HCT116 (cell line): ENCODE measurements around the gene TIAM2.

ENCODE experiments used
- CEBPB ChIP-seq: IDR thresholded peaks from 2 replicates; pipeline ENCODE4 v1.6.1; 2012; ENCODE audit warnings: low read depth
- EZH2 ChIP-seq: fragments of 200-600 bp; sonication (generic); IDR thresholded peaks from 2 replicates; pipeline ENCODE4 v1.6.1; 2017; ENCODE audit warnings: antibody characterized with exemption, mixed run types
- POLR2A ChIP-seq: IDR thresholded peaks from 2 replicates; pipeline ENCODE4 v1.7.0; 2011; ENCODE audit warnings: borderline replicate concordance; ENCODE audit not compliant: insufficient read depth, insufficient read length; ENCODE audit errors: extremely low read depth
- POLR2AphosphoS5 ChIP-seq: IDR thresholded peaks from 2 replicates; pipeline ENCODE4 v1.6.1; 2011; ENCODE audit warnings: mild to moderate bottlenecking, low read depth, low read length, moderate library complexity
- SIN3A ChIP-seq: IDR thresholded peaks from 2 replicates; pipeline ENCODE4 v1.6.1; 2012; ENCODE audit warnings: low read depth
- TCF7L2 ChIP-seq: IDR thresholded peaks from 2 replicates; pipeline ENCODE4 v1.7.0; 2011; ENCODE audit warnings: borderline replicate concordance, inconsistent platforms; ENCODE audit not compliant: insufficient read depth, insufficient read length; ENCODE audit errors: extremely low read depth
- YY1 ChIP-seq: IDR thresholded peaks from 2 replicates; pipeline ENCODE4 v1.6.1; 2011; ENCODE audit warnings: low read length, low read depth, moderate library complexity, mild to moderate bottlenecking; ENCODE audit not compliant: insufficient replicate concordance; ENCODE audit errors: extremely low read depth
- TF ChIP-seq, protein P1 (sequence below), 3 experiments: fragments of 200-600 bp in 1 of 3; sonication (generic) in 1 of 3; IDR thresholded peaks in 2 of 3; conservative IDR thresholded peaks in 1 of 3; 2 replicates each; pipeline ENCODE4 v1.5.1; 2012 to 2017; ENCODE audit warnings: low read depth in 2 of 3, low read length in 2 of 3, antibody characterized with exemption in 1 of 3, borderline replicate concordance in 1 of 3, control low read depth in 1 of 3, mild to moderate bottlenecking in 1 of 3, mixed read lengths in 1 of 3, mixed run types in 1 of 3, moderate library complexity in 1 of 3; ENCODE audit not compliant: insufficient read depth in 1 of 3
- TF ChIP-seq, protein P2 (sequence below): IDR thresholded peaks from 2 replicates; pipeline ENCODE4 v1.6.1; 2012
- TF ChIP-seq, protein P3 (sequence below): IDR thresholded peaks from 2 replicates; pipeline ENCODE4 v1.6.1; 2012

DNA sequence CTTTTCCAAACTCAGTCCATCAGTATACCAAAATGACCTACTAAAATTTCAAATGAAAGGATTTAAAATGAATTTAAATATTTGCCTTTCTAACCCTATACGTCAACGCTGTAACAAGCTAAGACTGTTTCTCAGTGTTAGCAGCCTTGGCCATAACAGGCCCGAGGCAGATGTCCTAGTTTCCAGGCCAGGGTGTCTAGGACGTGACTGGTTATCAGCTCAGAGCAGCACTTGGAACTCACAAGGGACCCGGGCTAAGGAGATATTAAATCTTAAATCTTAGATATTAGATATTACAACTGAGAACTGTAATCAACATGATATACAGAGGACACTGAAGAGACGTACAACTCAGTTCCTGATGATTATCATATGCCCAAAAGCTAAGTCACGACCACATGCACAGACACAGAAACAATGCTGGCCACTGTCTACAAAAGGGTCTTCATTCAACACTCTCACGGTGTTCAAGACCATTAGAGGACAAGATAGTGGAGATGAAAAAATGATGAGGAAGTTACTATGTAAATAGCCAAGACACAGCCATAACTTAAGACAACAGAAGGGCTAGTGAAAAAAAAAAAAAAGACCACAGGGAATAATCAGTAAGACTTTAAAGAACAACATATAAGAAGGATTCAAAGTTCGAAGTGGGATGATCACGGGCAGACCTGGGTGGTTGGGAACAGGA, 268.4 kb downstream of the TIAM2 start, which contains the start of gene CLDN20:
- TF ChIP-seq, protein P1, sequence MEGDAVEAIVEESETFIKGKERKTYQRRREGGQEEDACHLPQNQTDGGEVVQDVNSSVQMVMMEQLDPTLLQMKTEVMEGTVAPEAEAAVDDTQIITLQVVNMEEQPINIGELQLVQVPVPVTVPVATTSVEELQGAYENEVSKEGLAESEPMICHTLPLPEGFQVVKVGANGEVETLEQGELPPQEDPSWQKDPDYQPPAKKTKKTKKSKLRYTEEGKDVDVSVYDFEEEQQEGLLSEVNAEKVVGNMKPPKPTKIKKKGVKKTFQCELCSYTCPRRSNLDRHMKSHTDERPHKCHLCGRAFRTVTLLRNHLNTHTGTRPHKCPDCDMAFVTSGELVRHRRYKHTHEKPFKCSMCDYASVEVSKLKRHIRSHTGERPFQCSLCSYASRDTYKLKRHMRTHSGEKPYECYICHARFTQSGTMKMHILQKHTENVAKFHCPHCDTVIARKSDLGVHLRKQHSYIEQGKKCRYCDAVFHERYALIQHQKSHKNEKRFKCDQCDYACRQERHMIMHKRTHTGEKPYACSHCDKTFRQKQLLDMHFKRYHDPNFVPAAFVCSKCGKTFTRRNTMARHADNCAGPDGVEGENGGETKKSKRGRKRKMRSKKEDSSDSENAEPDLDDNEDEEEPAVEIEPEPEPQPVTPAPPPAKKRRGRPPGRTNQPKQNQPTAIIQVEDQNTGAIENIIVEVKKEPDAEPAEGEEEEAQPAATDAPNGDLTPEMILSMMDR (IDR thresholded peaks at IDR 0.05 in 2 of 3, conservative IDR thresholded peaks at IDR 0.05 in 1 of 3; ENCODE audit: borderline replicate concordance in 1 of 3, insufficient read depth in 1 of 3, low read depth in 2 of 3, low read length in 2 of 3) = no peak
- no peak for TF ChIP-seq EZH2
- TF ChIP-seq, protein P2, sequence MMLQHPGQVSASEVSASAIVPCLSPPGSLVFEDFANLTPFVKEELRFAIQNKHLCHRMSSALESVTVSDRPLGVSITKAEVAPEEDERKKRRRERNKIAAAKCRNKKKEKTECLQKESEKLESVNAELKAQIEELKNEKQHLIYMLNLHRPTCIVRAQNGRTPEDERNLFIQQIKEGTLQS = no peak
- no peak for TF ChIP-seq POLR2A
- no peak for TF ChIP-seq TCF7L2
- TF ChIP-seq CEBPB = no peak
- no peak for TF ChIP-seq SIN3A
- TF ChIP-seq POLR2AphosphoS5 = no peak
- TF ChIP-seq, protein P3, sequence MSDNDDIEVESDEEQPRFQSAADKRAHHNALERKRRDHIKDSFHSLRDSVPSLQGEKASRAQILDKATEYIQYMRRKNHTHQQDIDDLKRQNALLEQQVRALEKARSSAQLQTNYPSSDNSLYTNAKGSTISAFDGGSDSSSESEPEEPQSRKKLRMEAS = no peak
- no peak for TF ChIP-seq YY1
